Activated CD8-positive, alpha-beta memory T cell treated with anti-CD3 and anti-CD28 coated beads, Interleukin-2, amount 10 ng/mL, durations not matched to agents 7 days and 5 days (primary cell): ENCODE results near the gene PLD3. TPM values are rescaled to one million over a fixed set of nuclear protein-coding genes. Genes with fewer than 3 reads are reported as not detected.
"Not testable (repeated sequence)": the region's sequence is repeated elsewhere in the genome, so short reads cannot be mapped to it uniquely, and the experiment has no call there.

ENCODE experiments used
- ATAC-seq: fragments of 150-1000 bp; cut with Tn5 transposase; one replicate; pipeline ENCODE4 v1.10.0; 2021; ENCODE audit warnings: moderate library complexity
- CTCF ChIA-PET: fragments of 350-600 bp; sonication (Branson Sonifier 250); formaldehyde crosslinking; loops from one replicate; lab custom pipeline; 2021; ENCODE audit warnings: antibody characterized with exemption; lab: Charles Lee
- DNase-seq: peaks from one replicate; pipeline ENCODE4 v3.0.0-alpha.2; 2020
- H3K27ac Mint-ChIP-seq: one replicate; pipeline ENCODE4 v1.8.0; 2021; ENCODE audit warnings: mild to moderate bottlenecking, mixed read lengths
- H3K27me3 Mint-ChIP-seq: one replicate; pipeline ENCODE4 v1.8.0; 2021; ENCODE audit warnings: mixed read lengths
- H3K36me3 Mint-ChIP-seq: one replicate; pipeline ENCODE4 v1.8.0; 2021; ENCODE audit warnings: mild to moderate bottlenecking, mixed read lengths
- H3K4me1 Mint-ChIP-seq: one replicate; pipeline ENCODE4 v1.8.0; 2021; ENCODE audit warnings: mixed read lengths
- H3K4me3 Mint-ChIP-seq: one replicate; pipeline ENCODE4 v1.8.0; 2021; ENCODE audit warnings: mild to moderate bottlenecking, moderate library complexity, mixed read lengths
- H3K9me3 Mint-ChIP-seq: one replicate; pipeline ENCODE4 v1.8.0; 2022; ENCODE audit warnings: low read depth, mixed read lengths
- total RNA-seq, 2 experiments: library from RNA; stranded (reverse); gene quantifications; one replicate each; pipeline ENCODE4 v1.2.3, GENCODE V29; 2021

PLD3 gene
- total RNA-seq, 2 experiments from 2014 or later, result 72.0 to 84.7 TPM

- ATAC-seq (no peak), DNase-seq (no peak)
- CTCF ChIA-PET, result interaction anchor here (0.6 to 4.7 kb wide), 4 partner anchors 9 to 1627 kb away, joined by 3 to 22 read pairs (median 4); no protein-coding TSS in a partner anchor
- Mint-ChIP-seq H3K27me3 (peaks cover 2% of the 10 kb centered on the region), H3K4me3 (no peak overlapping the region), H3K36me3 (no peaks in the 10 kb centered on the region), H3K27ac (no peak overlapping the region), H3K4me1 (peaks cover 8% of the 10 kb centered on the region), H3K9me3 (no peaks in the 10 kb centered on the region)
These were observed 59.5 kb downstream of the PLD3 start for GRCh38 chr19:40407714-40408597.

- H3K27ac Mint-ChIP-seq, ATAC-seq, DNase-seq, H3K4me1 Mint-ChIP-seq, H3K9me3 Mint-ChIP-seq, H3K27me3 Mint-ChIP-seq, H3K4me3 Mint-ChIP-seq, H3K36me3 Mint-ChIP-seq: not testable (repeated sequence)
- CTCF ChIA-PET, result interaction anchor here (0.6 to 4.7 kb wide), 4 partner anchors 8 to 1626 kb away, joined by 3 to 22 read pairs (median 4); no protein-coding TSS in a partner anchor
These were observed 60.1 kb downstream of the PLD3 start for GRCh38 chr19:40408598-40408925.

- no peak overlapping the region for H3K27ac Mint-ChIP-seq
- no peak overlapping the region for H3K4me3 Mint-ChIP-seq
- peaks cover 3% of the 10 kb centered on the region for H3K4me1 Mint-ChIP-seq
- peaks cover 2% of the 10 kb centered on the region for H3K27me3 Mint-ChIP-seq
- no peak for ATAC-seq
- H3K36me3 Mint-ChIP-seq, result no peaks in the 10 kb centered on the region
- H3K9me3 Mint-ChIP-seq, result no peaks in the 10 kb centered on the region
- no peak for DNase-seq
- CTCF ChIA-PET, result interaction anchor here (4.7 kb wide), 1 partner anchor 11 kb away, joined by 22 read pairs; no protein-coding TSS in a partner anchor
These were observed 61.5 kb downstream of the PLD3 start for GRCh38 chr19:40410030-40410389.

- no peaks in the 10 kb centered on the region for H3K9me3 Mint-ChIP-seq
These were observed 62.8 kb downstream of the PLD3 start for GRCh38 chr19:40411125-40411842.

GRCh38 chr19:40411958-40412499 is 63.5 kb downstream of the PLD3 start:
- peaks cover 15% of the 10 kb centered on the region for H3K4me1 Mint-ChIP-seq
- no peaks in the 10 kb centered on the region for H3K9me3 Mint-ChIP-seq
- no peak for DNase-seq
- H3K27me3 Mint-ChIP-seq, result peaks cover 2% of the 10 kb centered on the region
- H3K4me3 Mint-ChIP-seq, result no peak overlapping the region
- H3K36me3 Mint-ChIP-seq, result no peaks in the 10 kb centered on the region
- CTCF ChIA-PET, result interaction anchor here (1.0 to 1.5 kb wide), 2 partner anchors 9 kb away, joined by 5 to 12 read pairs; no protein-coding TSS in a partner anchor
- no peak for ATAC-seq
- H3K27ac Mint-ChIP-seq, result no peak overlapping the region

More at GRCh38 chr19:40411125-40411842, 62.8 kb downstream of the PLD3 start:
- no peaks in the 10 kb centered on the region for H3K36me3 Mint-ChIP-seq
- CTCF ChIA-PET, result interaction anchor here (1.5 kb wide), 1 partner anchor 9 kb away, joined by 12 read pairs; no protein-coding TSS in a partner anchor
- H3K4me1 Mint-ChIP-seq, result peaks cover 9% of the 10 kb centered on the region
- ATAC-seq (no peak), DNase-seq (no peak)
- no peak overlapping the region for H3K27ac Mint-ChIP-seq
- peaks cover 2% of the 10 kb centered on the region for H3K27me3 Mint-ChIP-seq
- H3K4me3 Mint-ChIP-seq, result no peak overlapping the region

GRCh38 chr19:40412866-40413265 is 64.4 kb downstream of the PLD3 start:
- H3K9me3 Mint-ChIP-seq, result no peaks in the 10 kb centered on the region
- no peak overlapping the region for H3K4me3 Mint-ChIP-seq
- CTCF ChIA-PET, result interaction anchor here (0.5 to 1.1 kb wide), 3 partner anchors 8 to 14 kb away, joined by 3 to 5 read pairs (median 3); no protein-coding TSS in a partner anchor
- H3K27ac Mint-ChIP-seq, result no peak overlapping the region
- H3K4me1 Mint-ChIP-seq, result peaks cover 23% of the 10 kb centered on the region
- no peaks in the 10 kb centered on the region for H3K36me3 Mint-ChIP-seq
- no peak for ATAC-seq
- H3K27me3 Mint-ChIP-seq, result peaks cover 2% of the 10 kb centered on the region
- no peak for DNase-seq

GRCh38 chr19:40413291-40413845 is 64.9 kb downstream of the PLD3 start, which contains the start of gene PRX:
Gene PRX (minus strand): TSS chr19:40413378. CDS start chr19:40407932, 5,446 bp downstream.
- CTCF ChIA-PET, result interaction anchor here (0.5 to 1.1 kb wide), 3 partner anchors 8 to 13 kb away, joined by 3 to 5 read pairs (median 3); no protein-coding TSS in a partner anchor
- peaks cover 2% of the 10 kb centered on the region for H3K27me3 Mint-ChIP-seq
- H3K36me3 Mint-ChIP-seq, result no peaks in the 10 kb centered on the region
- DNase-seq, result no peak
- ATAC-seq, result no peak
- peaks cover 26% of the 10 kb centered on the region for H3K4me1 Mint-ChIP-seq
- H3K27ac Mint-ChIP-seq, result no peak within 1 kb of the TSS
- H3K4me3 Mint-ChIP-seq, result no peak within 1 kb of the TSS
- no peaks in the 10 kb centered on the region for H3K9me3 Mint-ChIP-seq

- DNase-seq (no peak), ATAC-seq (no peak)
- no peak overlapping the region for H3K27ac Mint-ChIP-seq
- CTCF ChIA-PET, result interaction anchor here (1.0 to 1.7 kb wide), 3 partner anchors 12 to 220 kb away, joined by 3 to 4 read pairs (median 3); no protein-coding TSS in a partner anchor
- H3K4me1 Mint-ChIP-seq, result peaks cover 29% of the 10 kb centered on the region
- peaks cover 2% of the 10 kb centered on the region for H3K27me3 Mint-ChIP-seq
- H3K9me3 Mint-ChIP-seq, result no peaks in the 10 kb centered on the region
- H3K4me3 Mint-ChIP-seq, result no peak overlapping the region
- no peaks in the 10 kb centered on the region for H3K36me3 Mint-ChIP-seq
These were observed 66.3 kb downstream of the PLD3 start for GRCh38 chr19:40414542-40415535.

GRCh38 chr19:40415768-40416167 is 67.3 kb downstream of the PLD3 start:
- no peak for DNase-seq
- no peak for ATAC-seq
- Mint-ChIP-seq H3K27ac (no peak overlapping the region), H3K36me3 (no peaks in the 10 kb centered on the region), H3K4me1 (peaks cover 33% of the 10 kb centered on the region), H3K4me3 (no peak overlapping the region), H3K9me3 (no peaks in the 10 kb centered on the region), H3K27me3 (peaks cover 2% of the 10 kb centered on the region)
- CTCF ChIA-PET, result interaction anchor here (0.9 to 2.1 kb wide), 4 partner anchors 8 to 110 kb away, joined by 3 to 6 read pairs (median 4); no protein-coding TSS in a partner anchor

- DNase-seq, result peak; percentile 60
- peak overlapping the region; percentile 25 for H3K4me3 Mint-ChIP-seq
- CTCF ChIA-PET, result interaction anchor here (0.6 to 2.1 kb wide), 3 partner anchors 9 to 112 kb away, joined by 3 to 6 read pairs (median 4); partner anchors contain the start of gene SERTAD1
These were observed 68.6 kb downstream of the PLD3 start for GRCh38 chr19:40416918-40417642.

GRCh38 chr19:40417643-40417981 is 69.1 kb downstream of the PLD3 start:
- ATAC-seq, result no peak
- H3K9me3 Mint-ChIP-seq, result no peaks in the 10 kb centered on the region
- peaks cover 5% of the 10 kb centered on the region for H3K36me3 Mint-ChIP-seq
- CTCF ChIA-PET, result interaction anchor here (0.6 to 2.1 kb wide), 3 partner anchors 9 to 112 kb away, joined by 3 to 6 read pairs (median 4); partner anchors contain the start of gene SERTAD1
- H3K4me1 Mint-ChIP-seq, result peaks cover 41% of the 10 kb centered on the region
- no peak overlapping the region for H3K4me3 Mint-ChIP-seq
- peak overlapping the region; percentile 73 for H3K27ac Mint-ChIP-seq
- no peak for DNase-seq
- no peaks in the 10 kb centered on the region for H3K27me3 Mint-ChIP-seq

More at GRCh38 chr19:40416918-40417642, 68.6 kb downstream of the PLD3 start:
- peak overlapping the region; percentile 73 for H3K27ac Mint-ChIP-seq
- ATAC-seq, result no peak
- H3K36me3 Mint-ChIP-seq, result no peaks in the 10 kb centered on the region
- peaks cover 36% of the 10 kb centered on the region for H3K4me1 Mint-ChIP-seq
- no peaks in the 10 kb centered on the region for H3K27me3 Mint-ChIP-seq
- H3K9me3 Mint-ChIP-seq, result no peaks in the 10 kb centered on the region
